Activated CD4-positive, alpha-beta T cell treated with anti-CD3 and anti-CD28 coated beads for 36 hours (primary cell): ENCODE data around the gene PHKA1. TPM values are rescaled to one million over a fixed set of nuclear protein-coding genes. Genes with fewer than 3 reads are reported as not detected.
"Not testable (repeated sequence)": the region's sequence is repeated elsewhere in the genome, so short reads cannot be mapped to it uniquely, and the experiment has no call there.

Experiments
- ATAC-seq: fragments of 200-7000 bp; cut with Tn5 transposase; one replicate; pipeline ENCODE4 v1.10.0; 2021; ENCODE audit warnings: mild to moderate bottlenecking, moderate library complexity
- CTCF ChIA-PET: fragments of 350-600 bp; sonication (Branson Sonifier 250); formaldehyde crosslinking; loops from one replicate; lab custom pipeline; 2021; ENCODE audit warnings: antibody characterized with exemption; lab: Charles Lee
- POLR2A ChIA-PET: fragments of 350-600 bp; sonication (Branson Sonifier 250); formaldehyde crosslinking; loops from one replicate; lab custom pipeline; 2021; ENCODE audit warnings: antibody characterized with exemption, inconsistent platforms; lab: Charles Lee
- DNase-seq: peaks from one replicate; pipeline ENCODE4 v3.0.0-alpha.2; 2020
- H3K27ac Mint-ChIP-seq: one replicate; pipeline ENCODE4 v1.8.0; 2021; ENCODE audit warnings: mixed read lengths
- H3K27me3 Mint-ChIP-seq: one replicate; pipeline ENCODE4 v1.8.0; 2021; ENCODE audit warnings: mixed read lengths
- H3K36me3 Mint-ChIP-seq: one replicate; pipeline ENCODE4 v1.8.0; 2021; ENCODE audit warnings: low read depth, mixed read lengths
- H3K4me1 Mint-ChIP-seq: one replicate; pipeline ENCODE4 v1.8.0; 2021; ENCODE audit warnings: mixed read lengths
- H3K4me3 Mint-ChIP-seq: one replicate; pipeline ENCODE4 v1.8.0; 2021; ENCODE audit warnings: mild to moderate bottlenecking, moderate library complexity, mixed read lengths
- H3K9me3 Mint-ChIP-seq: one replicate; pipeline ENCODE4 v1.8.0; 2021; ENCODE audit warnings: low read depth, mixed read lengths
- intact Hi-C, 2 experiments: fragments of 100-400 bp; cut with DNase I in 1 of 2; cut with micrococcal nuclease in 1 of 2; formaldehyde crosslinking; loops; one replicate each; pipeline versions ENCODE4 v1.14.2 to v1.15.1; 2022 to 2024; cut with DNase I, micrococcal nuclease
- total RNA-seq, 2 experiments: library from RNA; stranded (reverse); gene quantifications; one replicate each; pipeline ENCODE4 v1.2.3, GENCODE V29; 2021

The PHKA1 gene
- total RNA-seq, 2 experiments from 2014 or later = 8.7 to 9.4 TPM

GRCh38 chrX:72621625-72622485 is 92.3 kb downstream of the PHKA1 start:
- H3K4me3 Mint-ChIP-seq = peak overlapping the region; percentile 32
- peak overlapping the region; percentile 8 for H3K27ac Mint-ChIP-seq
- intact Hi-C loops = loop anchor here (1.0 to 5.0 kb wide), 6 partner anchors 18 to 350 kb away; partner anchors contain the start of gene PHKA1 (in 2 of the 2)
- no peak for DNase-seq
- ATAC-seq = peak; percentile 93
- POLR2A ChIA-PET = interaction anchor here (0.8 kb wide), 1 partner anchor 17 kb away, joined by 3 read pairs; no protein-coding TSS in a partner anchor
- CTCF ChIA-PET = interaction anchor here (1.3 kb wide), 1 partner anchor 52 kb away, joined by 4 read pairs; no protein-coding TSS in a partner anchor
- no peaks in the 10 kb centered on the region for H3K9me3 Mint-ChIP-seq
- no peaks in the 10 kb centered on the region for H3K27me3 Mint-ChIP-seq
- peaks cover 22% of the 10 kb centered on the region for H3K4me1 Mint-ChIP-seq
- peaks cover 22% of the 10 kb centered on the region for H3K36me3 Mint-ChIP-seq

- Mint-ChIP-seq H3K9me3 (no peaks in the 10 kb centered on the region), H3K27ac (peak overlapping the region; percentile 93), H3K36me3 (peaks cover 22% of the 10 kb centered on the region), H3K4me3 (peak overlapping the region; percentile 32), H3K27me3 (no peaks in the 10 kb centered on the region), H3K4me1 (peaks cover 22% of the 10 kb centered on the region)
- ATAC-seq = peak; percentile 35
- intact Hi-C loops = loop anchor here (1.0 to 5.0 kb wide), 5 partner anchors 17 to 349 kb away; partner anchors contain the start of gene PHKA1 (in 1 of the 2)
- DNase-seq = peak; percentile 4
- CTCF ChIA-PET = interaction anchor here (0.8 to 1.3 kb wide), 2 partner anchors 48 to 51 kb away, joined by 3 to 4 read pairs; no protein-coding TSS in a partner anchor
- POLR2A ChIA-PET = interaction anchor here (0.8 kb wide), 1 partner anchor 16 kb away, joined by 3 read pairs; no protein-coding TSS in a partner anchor
Measured at GRCh38 chrX:72621163-72621562, 92.9 kb downstream of the PHKA1 start.

GRCh38 chrX:72620550-72621145 is 93.5 kb downstream of the PHKA1 start:
- no peaks in the 10 kb centered on the region for H3K27me3 Mint-ChIP-seq
- POLR2A ChIA-PET = no interaction called here
- ATAC-seq = peak; percentile 63

GRCh38 chrX:72609313-72609712 is 104.8 kb downstream of the PHKA1 start:
- ATAC-seq (no peak), DNase-seq (no peak)
- H3K4me3 Mint-ChIP-seq = no peak overlapping the region
- POLR2A ChIA-PET = no interaction called here
- CTCF ChIA-PET = no interaction called here
- no peaks in the 10 kb centered on the region for H3K9me3 Mint-ChIP-seq
- peaks cover 17% of the 10 kb centered on the region for H3K36me3 Mint-ChIP-seq
- H3K27ac Mint-ChIP-seq = no peak overlapping the region
- no peaks in the 10 kb centered on the region for H3K27me3 Mint-ChIP-seq
- intact Hi-C loops = no loop called here
- peaks cover 6% of the 10 kb centered on the region for H3K4me1 Mint-ChIP-seq

More at GRCh38 chrX:72620550-72621145, 93.5 kb downstream of the PHKA1 start:
- peak overlapping the region; percentile 93 for H3K27ac Mint-ChIP-seq
- DNase-seq = peak; percentile 70
- no peaks in the 10 kb centered on the region for H3K9me3 Mint-ChIP-seq
- peaks cover 22% of the 10 kb centered on the region for H3K36me3 Mint-ChIP-seq
- intact Hi-C loops = loop anchor here (1.0 to 5.0 kb wide), 5 partner anchors 16 to 348 kb away; partner anchors contain the start of gene PHKA1 (in 1 of the 2)
- peaks cover 22% of the 10 kb centered on the region for H3K4me1 Mint-ChIP-seq
- CTCF ChIA-PET = interaction anchor here (0.8 to 1.3 kb wide), 2 partner anchors 47 to 51 kb away, joined by 3 to 4 read pairs; no protein-coding TSS in a partner anchor
- H3K4me3 Mint-ChIP-seq = peak overlapping the region; percentile 32

GRCh38 chrX:72604705-72605104 is 109.4 kb downstream of the PHKA1 start:
- ChIA-PET POLR2A (interaction anchor here (1.1 kb wide), 1 partner anchor 17 kb away, joined by 3 read pairs; no protein-coding TSS in a partner anchor), CTCF (no interaction called here)
- H3K27me3 Mint-ChIP-seq = no peaks in the 10 kb centered on the region
- H3K4me3 Mint-ChIP-seq = no peak overlapping the region
- ATAC-seq (peak; percentile 64), DNase-seq (no peak)
- H3K4me1 Mint-ChIP-seq = peaks cover 11% of the 10 kb centered on the region
- H3K27ac Mint-ChIP-seq = no peak overlapping the region
- H3K36me3 Mint-ChIP-seq = peaks cover 16% of the 10 kb centered on the region
- H3K9me3 Mint-ChIP-seq = no peaks in the 10 kb centered on the region
- intact Hi-C loops = loop anchor here in 1 of 2 experiments (1.0 kb wide), 1 partner anchor 17 kb away; no protein-coding TSS in a partner anchor

GRCh38 chrX:72604112-72604511 is 110.0 kb downstream of the PHKA1 start:
- intact Hi-C loops = loop anchor here in 1 of 2 experiments (1.0 kb wide), 1 partner anchor 17 kb away; no protein-coding TSS in a partner anchor
- Mint-ChIP-seq H3K27ac (no peak overlapping the region), H3K27me3 (no peaks in the 10 kb centered on the region), H3K9me3 (no peaks in the 10 kb centered on the region), H3K4me3 (no peak overlapping the region), H3K4me1 (peaks cover 11% of the 10 kb centered on the region), H3K36me3 (peaks cover 13% of the 10 kb centered on the region)
- peak; percentile 39 for ATAC-seq
- POLR2A ChIA-PET = no interaction called here
- CTCF ChIA-PET = interaction anchor here (0.6 kb wide), 1 partner anchor 1848 kb away, joined by 3 read pairs; no protein-coding TSS in a partner anchor
- DNase-seq = no peak

GRCh38 chrX:72591038-72591437 is 123.1 kb downstream of the PHKA1 start:
- H3K27me3 Mint-ChIP-seq, H3K27ac Mint-ChIP-seq, H3K9me3 Mint-ChIP-seq, intact Hi-C loops, H3K4me3 Mint-ChIP-seq, POLR2A ChIA-PET, DNase-seq, H3K4me1 Mint-ChIP-seq, CTCF ChIA-PET, ATAC-seq, H3K36me3 Mint-ChIP-seq: not testable (repeated sequence)

- Mint-ChIP-seq H3K27me3 (no peaks in the 10 kb centered on the region), H3K4me1 (no peaks in the 10 kb centered on the region), H3K36me3 (peaks cover 4% of the 10 kb centered on the region), H3K27ac (no peak overlapping the region), H3K4me3 (no peak overlapping the region), H3K9me3 (no peaks in the 10 kb centered on the region)
- intact Hi-C loops = no loop called here
- ATAC-seq = no peak
- ChIA-PET POLR2A (no interaction called here), CTCF (no interaction called here)
- DNase-seq = no peak
Measured at GRCh38 chrX:72584163-72584562, 129.9 kb downstream of the PHKA1 start.

- Mint-ChIP-seq H3K36me3 (no peaks in the 10 kb centered on the region), H3K27ac (no peak overlapping the region), H3K27me3 (no peaks in the 10 kb centered on the region), H3K9me3 (no peaks in the 10 kb centered on the region), H3K4me3 (no peak overlapping the region), H3K4me1 (peaks cover 5% of the 10 kb centered on the region)
- ChIA-PET POLR2A (interaction anchor here (0.6 kb wide), 1 partner anchor 306 kb away, joined by 8 read pairs; no protein-coding TSS in a partner anchor), CTCF (interaction anchor here (1.2 kb wide), 1 partner anchor 26 kb away, joined by 3 read pairs; no protein-coding TSS in a partner anchor)
- DNase-seq = no peak
- intact Hi-C loops = loop anchor here in 1 of 2 experiments (10.0 kb wide), 1 partner anchor 1368 kb away; no protein-coding TSS in a partner anchor
- no peak for ATAC-seq
Measured at GRCh38 chrX:72576141-72576894, 137.8 kb downstream of the PHKA1 start.

GRCh38 chrX:72573158-72573511 is 141.0 kb downstream of the PHKA1 start:
- DNase-seq = no peak
- ATAC-seq = peak; percentile 10
- CTCF ChIA-PET = interaction anchor here (0.7 to 0.9 kb wide), 2 partner anchors 48 to 335 kb away, joined by 3 read pairs; partner anchors contain the start of gene ERCC6L

More at GRCh38 chrX:72573158-72573511, 141.0 kb downstream of the PHKA1 start:
- peak overlapping the region; percentile 97 for H3K4me3 Mint-ChIP-seq
- H3K36me3 Mint-ChIP-seq = peaks cover 3% of the 10 kb centered on the region
- no peaks in the 10 kb centered on the region for H3K9me3 Mint-ChIP-seq
- intact Hi-C loops = loop anchor here (1.0 to 10.0 kb wide), 5 partner anchors 47 to 1372 kb away; partner anchors contain the start of genes PHKA1 (in 2 of the 2) and PIN4 (in 1 of the 2)
- H3K27ac Mint-ChIP-seq = peak overlapping the region; percentile 95
- H3K4me1 Mint-ChIP-seq = peaks cover 9% of the 10 kb centered on the region
- no peaks in the 10 kb centered on the region for H3K27me3 Mint-ChIP-seq
- POLR2A ChIA-PET = interaction anchor here (0.6 kb wide), 1 partner anchor 26 kb away, joined by 5 read pairs; no protein-coding TSS in a partner anchor
